Measurements from ENCODE around the gene XPOT.

Gene XPOT

DNA sequence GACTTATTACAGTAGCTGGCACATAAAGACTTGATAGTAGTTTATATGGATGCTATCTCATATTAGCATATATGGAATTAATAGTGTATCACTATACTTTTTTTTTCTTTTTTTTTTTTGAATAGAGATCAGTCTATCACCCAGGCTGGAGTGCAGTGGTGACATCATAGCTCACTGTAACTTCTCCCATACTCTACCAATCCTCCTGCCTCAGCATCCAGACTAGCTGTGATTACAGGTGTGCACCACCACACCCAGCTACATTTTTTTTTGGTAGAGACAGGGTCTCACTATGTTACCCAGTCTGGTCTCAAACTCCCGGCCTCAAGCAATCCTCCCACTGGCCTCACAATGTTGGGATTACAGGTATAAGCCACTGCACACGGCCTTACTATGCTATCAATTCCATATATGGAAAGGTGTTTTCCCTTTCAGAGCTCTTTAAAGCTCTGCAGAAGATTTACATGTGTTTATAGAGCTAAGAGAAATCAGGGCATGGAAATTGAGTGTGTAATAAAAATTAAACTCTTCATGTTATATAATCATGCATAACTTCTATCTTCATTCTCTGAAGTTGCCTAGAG, 46.0 kb downstream of the XPOT start:
- no peak overlapping the region for H3K4me3 ChIP-seq (ENCODE audit: insufficient read length, low read depth)
- no peaks in the 10 kb centered on the region for H3K9me3 ChIP-seq (ENCODE audit: insufficient read depth, low read length)
- H3K36me3 ChIP-seq (ENCODE audit: insufficient read depth, insufficient read length, low read length) = peaks cover 43% of the 10 kb centered on the region
- TF ChIP-seq SUZ12 (IDR thresholded peaks at IDR 0.05; ENCODE audit: extremely low read depth, insufficient read depth, insufficient read length) (no peak), ZNF274 (IDR thresholded peaks at IDR 0.05; ENCODE audit: low read depth, low read length) (no peak), YY1 (IDR thresholded peaks at IDR 0.05; ENCODE audit: insufficient read depth, insufficient read length) (no peak)
- H3K4me1 ChIP-seq (ENCODE audit: insufficient read depth, insufficient read length) = no peaks in the 10 kb centered on the region
- H3K27me3 ChIP-seq (ENCODE audit: insufficient read depth, insufficient read length) = no peaks in the 10 kb centered on the region
- H3K9ac ChIP-seq (ENCODE audit: insufficient read length, low read depth) = no peak overlapping the region
- no peak for DNase-seq (ENCODE audit: low read depth, low spot score)

DNA sequence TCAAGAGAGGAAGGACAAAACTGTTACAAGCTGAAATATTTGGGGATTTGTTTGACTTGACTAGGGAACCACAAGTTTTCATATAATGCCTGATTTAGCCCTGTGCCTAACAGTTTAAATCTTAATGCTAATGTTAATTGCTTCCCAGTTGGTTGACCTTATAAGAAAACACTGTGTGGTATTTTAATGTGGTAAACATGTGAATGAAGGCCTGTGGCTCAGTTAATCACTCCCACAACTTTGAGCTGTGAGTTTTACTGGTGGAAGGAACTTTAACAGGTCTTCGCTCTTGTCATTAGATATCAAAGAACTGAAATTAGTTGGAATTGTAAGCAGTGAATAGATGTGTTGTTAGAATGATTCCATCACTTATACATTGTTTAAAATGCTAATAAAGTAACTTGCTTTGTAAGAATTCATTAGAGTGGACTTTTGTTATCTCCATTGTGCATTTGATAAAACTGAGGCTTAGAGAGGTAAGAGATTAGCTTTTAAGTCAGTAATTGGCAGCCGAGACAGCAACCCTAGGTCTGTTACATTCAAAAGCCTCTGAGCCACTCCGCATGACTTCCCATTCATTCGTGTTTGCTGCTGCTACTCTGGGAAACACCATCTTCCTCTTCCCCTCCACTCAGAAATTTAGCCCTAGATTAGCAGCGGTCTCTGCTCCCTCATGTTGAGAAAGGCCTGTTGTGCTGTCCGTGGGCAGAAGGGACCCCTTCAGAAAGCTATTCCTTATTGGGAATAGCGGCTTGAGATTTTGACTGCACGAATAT, 46.7 kb downstream of the XPOT start:
- TF ChIP-seq ZNF274 (IDR thresholded peaks at IDR 0.05; ENCODE audit: low read depth, low read length) = no peak
- TF ChIP-seq YY1 (IDR thresholded peaks at IDR 0.05; ENCODE audit: insufficient read depth, insufficient read length) = no peak
- TF ChIP-seq SUZ12 (IDR thresholded peaks at IDR 0.05; ENCODE audit: extremely low read depth, insufficient read depth, insufficient read length) = no peak

DNA sequence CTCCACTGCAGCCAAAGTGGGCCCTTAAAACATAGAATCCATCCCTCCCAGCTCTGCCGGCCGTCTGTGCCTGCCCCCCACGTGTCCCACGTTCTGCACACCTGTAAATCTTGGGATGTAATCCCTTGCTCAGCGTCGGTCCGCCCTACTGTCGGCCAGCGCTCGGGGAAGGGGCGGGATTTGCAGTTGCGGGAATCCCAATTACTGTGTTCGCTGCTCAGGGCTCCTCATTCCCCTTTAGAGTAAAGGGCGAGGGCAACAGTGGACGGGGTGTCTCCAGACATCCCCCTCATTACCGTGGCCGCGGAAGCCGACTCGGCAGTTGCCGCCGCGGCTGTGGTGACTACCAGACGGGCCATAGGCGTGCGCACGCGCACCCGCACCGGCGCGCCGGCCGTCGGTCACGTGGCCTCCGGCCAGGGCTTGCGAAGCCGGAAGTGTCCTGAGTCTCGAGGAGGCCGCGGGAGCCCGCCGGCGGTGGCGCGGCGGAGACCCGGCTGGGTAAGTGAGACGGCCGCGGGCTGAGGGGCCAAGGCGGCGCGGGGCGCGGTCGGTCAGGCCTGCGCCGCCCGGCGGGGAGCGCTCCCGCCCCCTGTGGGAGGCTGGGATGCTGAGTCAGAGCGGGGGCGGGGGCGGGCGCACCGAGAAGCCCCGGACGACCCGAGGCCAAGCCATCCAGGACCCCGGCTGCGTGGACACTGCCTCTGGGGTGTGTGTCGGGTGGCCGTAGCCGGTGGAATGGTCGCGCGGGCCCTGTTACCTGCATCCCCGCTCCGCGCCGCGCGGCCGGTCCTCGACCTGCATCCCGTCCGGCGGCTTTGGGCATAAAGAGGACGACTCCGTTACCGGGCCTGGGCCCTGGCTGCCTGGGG, 47.7 kb downstream of the XPOT start, which contains the start of gene TBK1:
Gene TBK1 (plus strand): TSS at position 434 of the 872 bp plus-strand sequence. CDS start 3,751 bp downstream, outside the sequence.
- peak; percentile 75 for DNase-seq (ENCODE audit: low read depth, low spot score)
- TF ChIP-seq SUZ12 (IDR thresholded peaks at IDR 0.05; ENCODE audit: extremely low read depth, insufficient read depth, insufficient read length) (no peak), ZNF274 (IDR thresholded peaks at IDR 0.05; ENCODE audit: low read depth, low read length) (no peak), YY1 (IDR thresholded peaks at IDR 0.05; ENCODE audit: insufficient read depth, insufficient read length) (no peak)

More for the DNA sequence above, 46.7 kb downstream of the XPOT start:
- Histone ChIP-seq H3K9ac (ENCODE audit: insufficient read length, low read depth) (peak overlapping the region; percentile 99), H3K9me3 (ENCODE audit: insufficient read depth, low read length) (no peaks in the 10 kb centered on the region), H3K36me3 (ENCODE audit: insufficient read depth, insufficient read length, low read length) (peaks cover 41% of the 10 kb centered on the region), H3K27me3 (ENCODE audit: insufficient read depth, insufficient read length) (no peaks in the 10 kb centered on the region), H3K4me3 (ENCODE audit: insufficient read length, low read depth) (peak overlapping the region; percentile 95), H3K4me1 (ENCODE audit: insufficient read depth, insufficient read length) (no peaks in the 10 kb centered on the region)
- DNase-seq (ENCODE audit: low read depth, low spot score) = no peak

DNA sequence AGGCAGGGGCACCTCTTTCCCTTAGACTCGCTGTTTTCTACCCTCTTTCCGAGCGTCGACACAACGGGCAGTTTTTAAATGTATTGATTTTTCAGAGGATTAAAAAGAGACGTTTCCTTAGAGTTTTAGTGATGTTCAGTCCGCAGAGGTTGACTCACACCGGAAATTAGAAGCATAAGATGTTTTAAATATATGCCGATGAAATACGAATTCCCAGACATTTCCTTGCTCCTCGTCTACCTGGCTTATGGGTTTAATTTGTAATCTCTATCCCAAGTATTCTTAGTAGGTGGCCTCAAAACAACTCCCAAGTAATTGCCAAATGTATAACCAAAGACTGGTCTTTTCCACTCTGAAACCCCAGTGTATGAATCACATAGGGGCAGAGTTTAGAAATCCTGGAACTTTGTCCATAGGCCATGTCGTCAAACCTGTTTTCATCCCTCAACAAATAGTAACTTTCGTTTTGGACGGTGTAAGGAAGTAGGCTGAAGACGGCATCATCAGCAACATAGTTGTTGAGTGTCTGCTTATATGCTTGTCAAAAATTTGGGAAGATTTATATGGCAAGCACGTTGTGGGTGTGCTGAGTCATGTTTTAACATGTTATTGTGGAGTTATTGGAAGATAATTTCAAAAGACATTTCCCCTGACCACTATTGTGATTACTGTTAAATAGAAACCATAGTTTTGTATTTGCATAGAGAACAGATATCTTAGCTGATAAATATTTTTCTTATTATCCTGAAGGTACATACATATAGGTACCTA, 48.6 kb downstream of the XPOT start:
- Histone ChIP-seq H3K9ac (ENCODE audit: insufficient read length, low read depth) (peak overlapping the region; percentile 99), H3K9me3 (ENCODE audit: insufficient read depth, low read length) (no peaks in the 10 kb centered on the region), H3K4me1 (ENCODE audit: insufficient read depth, insufficient read length) (no peaks in the 10 kb centered on the region), H3K27me3 (ENCODE audit: insufficient read depth, insufficient read length) (no peaks in the 10 kb centered on the region), H3K4me3 (ENCODE audit: insufficient read length, low read depth) (peak overlapping the region; percentile 95), H3K36me3 (ENCODE audit: insufficient read depth, insufficient read length, low read length) (peaks cover 35% of the 10 kb centered on the region)
- no peak for TF ChIP-seq SUZ12 (IDR thresholded peaks at IDR 0.05; ENCODE audit: extremely low read depth, insufficient read depth, insufficient read length)
- TF ChIP-seq ZNF274 (IDR thresholded peaks at IDR 0.05; ENCODE audit: low read depth, low read length) = no peak
- TF ChIP-seq YY1 (IDR thresholded peaks at IDR 0.05; ENCODE audit: insufficient read depth, insufficient read length) = no peak
- no peak for DNase-seq (ENCODE audit: low read depth, low spot score)

More for the DNA sequence above, 47.7 kb downstream of the XPOT start, which contains the start of gene TBK1:
- H3K4me1 ChIP-seq (ENCODE audit: insufficient read depth, insufficient read length) = no peaks in the 10 kb centered on the region
- no peaks in the 10 kb centered on the region for H3K9me3 ChIP-seq (ENCODE audit: insufficient read depth, low read length)
- peaks cover 36% of the 10 kb centered on the region for H3K36me3 ChIP-seq (ENCODE audit: insufficient read depth, insufficient read length, low read length)
- peak within 1 kb of the TSS; percentile 95 for H3K4me3 ChIP-seq (ENCODE audit: insufficient read length, low read depth)
- H3K27me3 ChIP-seq (ENCODE audit: insufficient read depth, insufficient read length) = no peaks in the 10 kb centered on the region
- H3K9ac ChIP-seq (ENCODE audit: insufficient read length, low read depth) = peak within 1 kb of the TSS; percentile 99

- TF ChIP-seq SUZ12 (IDR thresholded peaks at IDR 0.05; ENCODE audit: extremely low read depth, insufficient read depth, insufficient read length) (no peak), YY1 (IDR thresholded peaks at IDR 0.05; ENCODE audit: insufficient read depth, insufficient read length) (no peak), ZNF274 (IDR thresholded peaks at IDR 0.05; ENCODE audit: low read depth, low read length) (no peak)
- peaks cover 30% of the 10 kb centered on the region for H3K36me3 ChIP-seq (ENCODE audit: insufficient read depth, insufficient read length, low read length)
These were observed 51.3 kb downstream of the XPOT start for GRCh38 chr12:64455506-64455905.

GRCh38 chr12:64456119-64456518, 51.9 kb downstream of the XPOT start:
- Histone ChIP-seq H3K4me3 (ENCODE audit: insufficient read length, low read depth) (no peak overlapping the region), H3K4me1 (ENCODE audit: insufficient read depth, insufficient read length) (peaks cover 3% of the 10 kb centered on the region), H3K9ac (ENCODE audit: insufficient read length, low read depth) (no peak overlapping the region), H3K27me3 (ENCODE audit: insufficient read depth, insufficient read length) (no peaks in the 10 kb centered on the region), H3K9me3 (ENCODE audit: insufficient read depth, low read length) (no peaks in the 10 kb centered on the region), H3K36me3 (ENCODE audit: insufficient read depth, insufficient read length, low read length) (peaks cover 30% of the 10 kb centered on the region)
- TF ChIP-seq SUZ12 (IDR thresholded peaks at IDR 0.05; ENCODE audit: extremely low read depth, insufficient read depth, insufficient read length) (no peak), ZNF274 (IDR thresholded peaks at IDR 0.05; ENCODE audit: low read depth, low read length) (no peak), YY1 (IDR thresholded peaks at IDR 0.05; ENCODE audit: insufficient read depth, insufficient read length) (no peak)
- DNase-seq (ENCODE audit: low read depth, low spot score) = no peak

More at GRCh38 chr12:64455506-64455905, 51.3 kb downstream of the XPOT start:
- Histone ChIP-seq H3K27me3 (ENCODE audit: insufficient read depth, insufficient read length) (no peaks in the 10 kb centered on the region), H3K9me3 (ENCODE audit: insufficient read depth, low read length) (no peaks in the 10 kb centered on the region), H3K4me1 (ENCODE audit: insufficient read depth, insufficient read length) (peaks cover 3% of the 10 kb centered on the region), H3K4me3 (ENCODE audit: insufficient read length, low read depth) (no peak overlapping the region), H3K9ac (ENCODE audit: insufficient read length, low read depth) (no peak overlapping the region)
- DNase-seq (ENCODE audit: low read depth, low spot score) = no peak
